Keratinocyte (primary cell): Measurements from ENCODE around the gene UBE2O.

ENCODE experiments used
- CTCF ChIP-seq, 3 experiments: IDR thresholded peaks in 1 of 3; conservative IDR thresholded peaks in 1 of 3; optimal IDR thresholded peaks in 1 of 3; 2 replicates in 2 of 3; 3 replicates in 1 of 3; pipeline versions ENCODE3 to v1.5.1; 2011; ENCODE audit warnings: low read length in 3 of 3, mild to moderate bottlenecking in 3 of 3, moderate library complexity in 2 of 3, control low read depth in 1 of 3, inconsistent platforms in 1 of 3; ENCODE audit not compliant: insufficient read depth in 2 of 3; ENCODE audit errors: extremely low read depth in 1 of 3
- EZH2 ChIP-seq: IDR thresholded peaks from one replicate; pipeline ENCODE4 v1.6.1; 2012; ENCODE audit warnings: inconsistent platforms, mild to moderate bottlenecking, low read length, moderate library complexity

- TF ChIP-seq EZH2 (no peak), CTCF (optimal IDR thresholded peaks at IDR 0.05 in 1 of 3, IDR thresholded peaks at IDR 0.05 in 1 of 3, conservative IDR thresholded peaks at IDR 0.05 in 1 of 3; ENCODE audit: extremely low read depth in 1 of 3, insufficient read depth in 2 of 3, low read length in 3 of 3) (no peak)
Observed at GRCh38 chr17:76469991-76470739, 17.2 kb upstream of the UBE2O start.
